ENCODE measurements around the gene COBL.
"Not testable (repeated sequence)": the region's sequence is repeated elsewhere in the genome, so short reads cannot be mapped to it uniquely, and the experiment has no call there.

Gene COBL

DNA sequence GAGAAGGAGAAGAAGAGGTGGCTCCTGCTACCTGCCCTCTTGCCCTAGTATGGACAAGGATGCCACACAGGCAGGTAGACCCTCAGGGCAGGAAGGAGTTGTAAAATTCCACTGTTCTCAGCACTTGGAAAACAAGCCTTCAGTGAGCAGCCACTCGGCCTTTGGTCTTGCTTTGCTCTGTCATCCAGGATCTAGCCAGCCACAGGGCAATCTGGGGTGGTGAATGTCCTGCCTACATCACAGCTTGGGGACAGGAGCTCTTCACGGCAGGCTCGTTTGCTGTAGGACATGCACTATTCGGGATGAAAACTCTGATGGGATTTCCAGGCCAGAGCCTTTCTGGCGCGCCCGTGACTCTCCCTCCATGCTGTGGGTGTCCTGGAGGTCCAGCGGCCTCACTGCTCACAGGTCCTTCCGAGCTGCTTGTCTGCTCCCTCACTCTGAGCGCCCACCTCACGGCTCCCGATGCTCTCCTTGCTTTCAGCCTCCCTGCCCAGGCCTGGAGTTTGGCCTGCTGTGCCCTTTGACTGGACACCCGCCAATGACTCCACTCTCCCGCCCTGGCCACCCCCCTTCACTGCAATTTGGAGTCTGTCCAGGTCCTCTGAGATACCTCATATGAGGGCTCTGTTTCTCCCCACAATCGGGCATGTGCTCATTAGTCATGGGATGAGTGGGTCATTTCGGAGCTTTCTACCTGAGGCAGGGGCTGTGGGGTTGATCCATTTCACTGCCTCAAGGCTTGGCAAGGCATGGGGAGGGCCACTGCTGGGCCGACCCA is 306.7 kb downstream of the COBL start:
- no peak overlapping the region for H3K4me3 Mint-ChIP-seq
- no peaks in the 10 kb centered on the region for H3K9me3 Mint-ChIP-seq
- no peaks in the 10 kb centered on the region for H3K36me3 Mint-ChIP-seq (ENCODE audit: low read depth)
- no peaks in the 10 kb centered on the region for H3K27me3 Mint-ChIP-seq (ENCODE audit: low read depth)
- no peak overlapping the region for H3K27ac Mint-ChIP-seq
- H3K4me1 Mint-ChIP-seq (ENCODE audit: low read depth) = no peaks in the 10 kb centered on the region

DNA sequence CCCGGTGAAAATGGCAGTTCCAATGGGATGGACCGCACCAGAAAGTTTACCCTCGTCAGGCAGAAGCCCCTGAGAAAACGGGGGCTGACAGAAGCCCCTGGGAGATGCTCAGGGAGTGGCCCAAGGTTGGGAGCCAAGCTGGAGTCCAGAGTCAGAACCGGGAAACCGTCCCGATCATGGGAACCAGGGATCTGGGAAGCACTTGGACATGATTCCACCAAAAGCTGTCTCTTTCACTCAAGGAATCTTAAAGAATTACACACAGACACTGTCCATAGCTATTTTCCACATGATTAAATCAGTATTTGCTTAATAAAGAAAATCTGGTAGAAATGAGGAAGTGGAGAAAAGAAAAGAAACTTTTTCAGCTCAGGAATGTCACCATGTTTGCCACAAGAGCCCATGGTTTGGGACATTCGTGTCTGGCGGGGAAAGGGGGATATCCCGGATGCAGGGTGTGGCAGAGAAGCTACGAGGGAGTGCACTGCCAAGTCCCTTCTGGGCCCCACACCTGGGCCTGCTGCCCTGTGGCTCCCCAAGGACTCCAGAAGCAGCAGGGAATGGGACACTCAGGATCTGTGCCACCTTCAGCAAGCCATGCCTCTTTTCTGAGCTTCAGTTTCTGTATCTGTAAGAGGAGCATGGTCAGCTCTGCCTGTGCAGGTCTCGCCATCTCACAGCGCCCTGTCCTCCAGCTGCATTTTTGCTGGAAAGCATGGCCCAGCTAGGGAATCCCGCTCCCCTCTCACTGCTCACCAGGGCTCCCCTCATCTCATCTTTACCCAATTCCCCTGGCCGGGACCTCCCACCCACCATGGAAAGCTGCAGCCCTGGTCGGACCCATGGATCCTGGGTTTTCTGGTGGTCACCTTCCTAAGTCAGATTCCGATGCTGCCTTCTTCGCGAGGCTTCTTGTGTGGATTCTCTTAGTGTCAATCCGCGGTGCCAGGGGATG is 308.8 kb downstream of the COBL start:
- Mint-ChIP-seq H3K9me3 (no peaks in the 10 kb centered on the region), H3K36me3 (ENCODE audit: low read depth) (no peaks in the 10 kb centered on the region), H3K27me3 (ENCODE audit: low read depth) (no peaks in the 10 kb centered on the region), H3K4me3 (no peak overlapping the region), H3K4me1 (ENCODE audit: low read depth) (no peaks in the 10 kb centered on the region), H3K27ac (no peak overlapping the region)

DNA sequence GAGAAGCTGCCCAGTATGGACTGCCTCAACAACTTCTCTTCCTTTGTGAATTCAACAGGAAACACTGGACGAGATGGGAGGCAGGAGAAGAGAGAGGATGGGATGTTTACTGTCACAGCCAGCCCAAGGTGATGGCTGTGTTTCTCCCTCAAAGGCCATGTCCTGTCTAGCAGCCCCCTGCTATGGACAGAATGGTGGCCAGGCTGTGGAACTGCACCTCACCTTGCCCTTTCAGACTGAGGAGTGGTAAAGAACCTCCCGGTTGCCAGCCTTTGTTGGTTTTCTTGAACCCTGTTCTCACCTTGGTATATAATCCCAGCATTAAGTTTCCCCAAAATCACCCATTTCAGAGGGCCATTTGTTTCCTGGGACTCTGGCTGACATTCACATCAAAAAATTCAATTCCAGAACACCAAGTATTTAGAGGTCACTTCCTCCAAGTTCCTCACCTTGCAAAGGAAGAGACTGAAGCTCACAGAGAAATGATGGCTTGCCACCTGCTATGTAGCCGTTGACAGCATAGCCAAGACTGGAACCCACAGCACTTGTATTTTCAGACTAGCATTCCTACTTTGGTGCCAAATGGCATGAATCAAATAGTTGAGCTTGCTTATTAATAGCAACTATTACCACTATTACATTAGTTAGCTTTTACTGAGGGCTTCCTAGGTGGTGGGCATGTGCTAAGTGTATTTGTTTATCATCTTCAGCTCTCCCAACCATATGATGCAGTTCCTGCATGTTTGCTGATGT is 309.9 kb downstream of the COBL start:
- no peaks in the 10 kb centered on the region for H3K4me1 Mint-ChIP-seq (ENCODE audit: low read depth)
- H3K9me3 Mint-ChIP-seq = no peaks in the 10 kb centered on the region
- H3K4me3 Mint-ChIP-seq = no peak overlapping the region
- H3K27me3 Mint-ChIP-seq (ENCODE audit: low read depth) = peaks cover 6% of the 10 kb centered on the region
- H3K36me3 Mint-ChIP-seq (ENCODE audit: low read depth) = no peaks in the 10 kb centered on the region
- H3K27ac Mint-ChIP-seq = no peak overlapping the region

DNA sequence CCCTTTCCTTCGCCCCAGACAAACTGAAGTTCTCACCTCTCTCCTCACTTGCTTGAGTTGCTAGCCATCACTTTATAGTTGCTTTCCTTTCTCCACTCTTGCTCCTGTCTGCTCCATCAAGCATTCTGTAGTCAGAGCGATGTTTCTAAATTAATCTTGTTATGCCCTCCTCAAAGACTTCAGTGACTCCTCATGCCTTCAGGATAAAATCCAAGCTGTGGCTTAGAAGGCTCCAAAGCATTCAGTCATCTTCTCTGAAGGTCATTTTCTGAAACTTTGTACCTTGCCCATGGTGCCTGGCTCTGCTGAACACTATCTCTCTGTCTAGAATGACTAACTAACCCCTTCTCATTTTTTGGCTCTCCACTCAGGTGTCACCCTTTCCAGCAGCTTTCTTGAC is 311.5 kb downstream of the COBL start:
- no peak overlapping the region for H3K27ac Mint-ChIP-seq
- H3K9me3 Mint-ChIP-seq = no peaks in the 10 kb centered on the region
- H3K27me3 Mint-ChIP-seq (ENCODE audit: low read depth) = peaks cover 6% of the 10 kb centered on the region
- H3K4me3 Mint-ChIP-seq = no peak overlapping the region
- H3K36me3 Mint-ChIP-seq (ENCODE audit: low read depth) = no peaks in the 10 kb centered on the region
- H3K4me1 Mint-ChIP-seq (ENCODE audit: low read depth) = no peaks in the 10 kb centered on the region

DNA sequence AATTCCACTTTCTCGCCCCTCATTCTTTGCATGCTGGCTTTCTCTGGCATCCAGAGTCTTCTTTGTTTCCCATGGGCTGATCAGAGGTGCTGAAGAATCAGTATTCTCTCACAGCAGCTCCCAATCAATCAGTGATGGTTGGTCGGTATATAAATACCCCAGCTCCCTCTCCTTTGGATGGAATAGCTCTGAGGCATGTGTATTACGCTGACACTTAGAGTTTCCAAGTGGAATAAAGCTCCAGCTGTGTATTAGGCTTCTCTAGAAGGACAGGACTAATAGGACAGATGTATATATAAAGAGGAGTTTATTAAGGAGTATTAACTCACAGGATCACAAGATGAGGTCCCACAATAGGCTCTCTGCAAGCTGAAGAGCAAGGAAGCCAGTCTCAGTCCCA is 315.7 kb downstream of the COBL start:
- H3K4me3 Mint-ChIP-seq = no peak overlapping the region
- peaks cover 6% of the 10 kb centered on the region for H3K27me3 Mint-ChIP-seq (ENCODE audit: low read depth)
- H3K27ac Mint-ChIP-seq = no peak overlapping the region
- H3K9me3 Mint-ChIP-seq = no peaks in the 10 kb centered on the region
- no peaks in the 10 kb centered on the region for H3K4me1 Mint-ChIP-seq (ENCODE audit: low read depth)
- H3K36me3 Mint-ChIP-seq (ENCODE audit: low read depth) = no peaks in the 10 kb centered on the region

GRCh38 chr7:50994753-50995319 is 321.8 kb downstream of the COBL start:
- H3K4me3 Mint-ChIP-seq = no peak overlapping the region
- H3K4me1 Mint-ChIP-seq (ENCODE audit: low read depth) = no peaks in the 10 kb centered on the region
- no peak overlapping the region for H3K27ac Mint-ChIP-seq
- H3K36me3 Mint-ChIP-seq (ENCODE audit: low read depth) = peaks cover 2% of the 10 kb centered on the region
- H3K27me3 Mint-ChIP-seq (ENCODE audit: low read depth) = peaks cover 4% of the 10 kb centered on the region
- peaks cover 4% of the 10 kb centered on the region for H3K9me3 Mint-ChIP-seq

- H3K27ac Mint-ChIP-seq; H3K9me3 Mint-ChIP-seq; H3K4me1 Mint-ChIP-seq (ENCODE audit: low read depth); H3K27me3 Mint-ChIP-seq (ENCODE audit: low read depth); H3K4me3 Mint-ChIP-seq; H3K36me3 Mint-ChIP-seq (ENCODE audit: low read depth): not testable (repeated sequence)
Observed at GRCh38 chr7:50990214-50990613, 326.4 kb downstream of the COBL start.

- peaks cover 2% of the 10 kb centered on the region for H3K36me3 Mint-ChIP-seq (ENCODE audit: low read depth)
- no peak overlapping the region for H3K27ac Mint-ChIP-seq
- peaks cover 4% of the 10 kb centered on the region for H3K9me3 Mint-ChIP-seq
- no peaks in the 10 kb centered on the region for H3K4me1 Mint-ChIP-seq (ENCODE audit: low read depth)
- H3K4me3 Mint-ChIP-seq = no peak overlapping the region
- peaks cover 4% of the 10 kb centered on the region for H3K27me3 Mint-ChIP-seq (ENCODE audit: low read depth)
Observed at GRCh38 chr7:50988988-50989387, 327.6 kb downstream of the COBL start.

- Mint-ChIP-seq H3K4me3 (no peak overlapping the region), H3K36me3 (ENCODE audit: low read depth) (peaks cover 2% of the 10 kb centered on the region), H3K27ac (no peak overlapping the region), H3K9me3 (peaks cover 4% of the 10 kb centered on the region), H3K4me1 (ENCODE audit: low read depth) (no peaks in the 10 kb centered on the region), H3K27me3 (ENCODE audit: low read depth) (peaks cover 4% of the 10 kb centered on the region)
Observed at GRCh38 chr7:50988465-50988864, 328.1 kb downstream of the COBL start.

- Mint-ChIP-seq H3K9me3 (peaks cover under 1% of the 10 kb centered on the region), H3K27ac (no peak overlapping the region), H3K4me1 (ENCODE audit: low read depth) (no peaks in the 10 kb centered on the region), H3K4me3 (no peak overlapping the region), H3K27me3 (ENCODE audit: low read depth) (no peaks in the 10 kb centered on the region), H3K36me3 (ENCODE audit: low read depth) (peaks cover under 1% of the 10 kb centered on the region)
Observed at GRCh38 chr7:50985096-50985495, 331.5 kb downstream of the COBL start.

DNA sequence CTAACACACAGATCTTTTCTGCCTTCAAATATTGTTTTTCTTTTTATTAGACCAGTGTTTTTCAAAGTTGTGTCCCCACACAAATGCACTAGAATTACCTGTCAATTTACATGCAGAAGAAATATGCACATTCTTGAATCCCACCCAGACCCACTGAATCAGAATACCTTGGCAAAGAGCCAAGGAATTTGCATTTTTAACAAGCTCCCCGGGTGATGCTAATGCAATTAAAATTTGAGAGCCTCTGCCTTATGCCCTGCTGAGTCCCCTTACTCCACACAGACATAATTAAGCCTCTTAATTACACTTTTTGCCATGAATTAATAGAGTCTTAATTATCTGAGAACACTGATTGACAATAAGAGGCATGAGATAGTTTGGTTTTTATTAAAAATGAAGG is 332.8 kb downstream of the COBL start:
- Mint-ChIP-seq H3K4me1 (ENCODE audit: low read depth) (no peaks in the 10 kb centered on the region), H3K9me3 (no peaks in the 10 kb centered on the region), H3K36me3 (ENCODE audit: low read depth) (no peaks in the 10 kb centered on the region), H3K27ac (no peak overlapping the region), H3K27me3 (ENCODE audit: low read depth) (no peaks in the 10 kb centered on the region), H3K4me3 (no peak overlapping the region)

DNA sequence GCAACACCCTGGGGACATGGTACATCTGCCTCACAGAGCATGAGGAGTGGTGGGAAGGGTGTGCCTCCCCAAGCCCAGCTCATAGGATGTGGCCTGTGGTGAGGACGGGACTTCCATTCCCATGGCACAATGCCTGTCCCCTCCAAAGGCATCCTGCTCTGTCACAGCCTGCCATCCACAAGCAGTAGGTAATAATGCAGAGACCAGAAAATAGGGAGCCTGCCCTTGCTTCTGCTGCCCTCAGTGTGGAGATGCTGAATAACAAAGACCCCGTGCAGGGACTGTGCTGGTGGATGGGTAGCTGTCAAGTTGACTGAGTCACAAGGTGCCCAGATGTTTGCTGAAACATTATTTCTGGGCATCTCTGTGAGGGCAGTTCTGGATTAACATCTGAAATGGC is 334.0 kb downstream of the COBL start:
- no peaks in the 10 kb centered on the region for H3K4me1 Mint-ChIP-seq (ENCODE audit: low read depth)
- H3K27me3 Mint-ChIP-seq (ENCODE audit: low read depth) = no peaks in the 10 kb centered on the region
- no peak overlapping the region for H3K27ac Mint-ChIP-seq
- no peaks in the 10 kb centered on the region for H3K9me3 Mint-ChIP-seq
- H3K36me3 Mint-ChIP-seq (ENCODE audit: low read depth) = no peaks in the 10 kb centered on the region
- no peak overlapping the region for H3K4me3 Mint-ChIP-seq

- Mint-ChIP-seq H3K27ac (no peak overlapping the region), H3K9me3 (no peaks in the 10 kb centered on the region), H3K4me3 (no peak overlapping the region), H3K27me3 (ENCODE audit: low read depth) (no peaks in the 10 kb centered on the region), H3K36me3 (ENCODE audit: low read depth) (no peaks in the 10 kb centered on the region), H3K4me1 (ENCODE audit: low read depth) (no peaks in the 10 kb centered on the region)
Observed at GRCh38 chr7:50981743-50982142, 334.9 kb downstream of the COBL start.

DNA sequence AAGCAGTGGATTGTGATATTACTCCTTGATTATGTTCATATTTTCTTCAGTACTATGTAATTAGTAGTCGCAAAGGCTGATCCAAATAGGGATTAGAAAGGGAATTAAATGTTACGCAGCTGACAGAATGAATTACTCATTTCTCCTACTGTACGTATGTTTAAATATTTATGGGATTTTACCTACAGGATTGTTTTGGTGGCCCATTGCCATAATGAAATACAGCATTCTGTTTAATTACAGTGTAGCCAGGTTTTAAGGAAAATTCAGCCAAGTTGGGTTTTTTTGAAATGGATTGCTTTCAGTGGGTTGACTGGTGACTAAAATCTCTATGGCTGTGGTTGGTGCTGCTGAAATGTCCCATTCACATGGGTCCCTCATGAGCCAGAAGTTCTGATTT is 336.2 kb downstream of the COBL start:
- H3K4me3 Mint-ChIP-seq = no peak overlapping the region
- no peaks in the 10 kb centered on the region for H3K4me1 Mint-ChIP-seq (ENCODE audit: low read depth)
- no peaks in the 10 kb centered on the region for H3K36me3 Mint-ChIP-seq (ENCODE audit: low read depth)
- H3K27me3 Mint-ChIP-seq (ENCODE audit: low read depth) = no peaks in the 10 kb centered on the region
- H3K27ac Mint-ChIP-seq = no peak overlapping the region
- no peaks in the 10 kb centered on the region for H3K9me3 Mint-ChIP-seq
